Breast epithelium (tissue), 4 donors: ENCODE data around the gene EPC1. TPM values are rescaled to one million over a fixed set of nuclear protein-coding genes. Genes with fewer than 3 reads are reported as not detected.
A peak's percentile ranks its signal among the peaks of the same experiment; 100 is the strongest.

Experiments
- DNase-seq, 2 donors: peaks; one replicate each; pipeline ENCODE4 v3.0.0-alpha.2; 2019; ENCODE audit warnings: low spot score in 2 of 2
- H3K27ac ChIP-seq, 2 donors: fragments of 200-600 bp; sonication (generic) in 1 of 2; one replicate each; pipeline ENCODE4 v1.5.1; 2016 to 2019; ENCODE audit warnings: mild to moderate bottlenecking in 1 of 2
- H3K27me3 ChIP-seq, 2 donors: fragments of 200-600 bp; sonication (generic) in 1 of 2; one replicate each; pipeline versions ENCODE4 v1.5.1 to v1.6.0; 2017 to 2019; ENCODE audit warnings: control low read depth in 1 of 2, mild to moderate bottlenecking in 1 of 2
- H3K36me3 ChIP-seq: fragments of 200-600 bp; one replicate; pipeline ENCODE4 v1.5.1; 2019
- H3K4me1 ChIP-seq, 2 donors: fragments of 200-600 bp; sonication (generic); one replicate each; pipeline ENCODE4 v1.5.1; 2016 to 2019; ENCODE audit warnings: control low read depth in 1 of 2
- H3K4me3 ChIP-seq, 3 donors: fragments of 200-600 bp; sonication (generic); 1 replicate in 2 of 3; 2 replicates in 1 of 3; pipeline ENCODE4 v1.5.1; 2016 to 2019; ENCODE audit warnings: mild to moderate bottlenecking in 3 of 3, moderate library complexity in 2 of 3
- H3K9me3 ChIP-seq, 2 donors: fragments of 200-600 bp; sonication (generic) in 1 of 2; one replicate each; pipeline ENCODE4 v1.5.1; 2016 to 2019; ENCODE audit warnings: control low read depth in 1 of 2
- CTCF ChIP-seq, 3 donors: fragments of 450-650 bp; IDR thresholded peaks; one replicate each; pipeline ENCODE4 v1.5.1; 2016 to 2017; ENCODE audit warnings: antibody characterized with exemption in 3 of 3, mild to moderate bottlenecking in 3 of 3, moderate library complexity in 3 of 3
- POLR2A ChIP-seq: fragments of 450-650 bp; IDR thresholded peaks from one replicate; pipeline ENCODE4 v1.6.1; 2016; ENCODE audit warnings: antibody characterized with exemption, mild to moderate bottlenecking, moderate library complexity
- POLR2AphosphoS5 ChIP-seq, 3 donors: sonication (generic); formaldehyde crosslinking; IDR thresholded peaks; one replicate each; pipeline ENCODE4 v1.6.1; 2017; ENCODE audit warnings: antibody characterized with exemption in 3 of 3
- intact Hi-C: fragments of 100-400 bp; cut with DNase I; formaldehyde crosslinking; loops from one replicate; pipeline ENCODE4 v1.15.1; 2023; ENCODE audit warnings: low total_unique reads
- total RNA-seq, 3 donors: library from RNA; depleted of rRNA; stranded (reverse); fragments of >200 nt; gene quantifications; one replicate each; pipeline ENCODE4 v1.1.0, GENCODE V29; 2016

The EPC1 gene
- total RNA-seq, 3 donors from 2014 or later = 49.4 to 78.7 (median 60.0) TPM

GRCh38 chr10:32386623-32387260 is 39.8 kb upstream of the EPC1 start:
- TF ChIP-seq CTCF (IDR thresholded peaks at IDR 0.05) (no peak), POLR2A (no peak), POLR2AphosphoS5 (IDR thresholded peaks at IDR 0.05) (no peak)
- no peaks in the 10 kb centered on the region for H3K4me1 ChIP-seq
- no peaks in the 10 kb centered on the region for H3K27me3 ChIP-seq
- DNase-seq = no peak
- H3K27ac ChIP-seq = no peak overlapping the region
- H3K9me3 ChIP-seq = no peaks in the 10 kb centered on the region
- H3K36me3 ChIP-seq = no peaks in the 10 kb centered on the region
- intact Hi-C loops = no loop called here
- no peak overlapping the region for H3K4me3 ChIP-seq

GRCh38 chr10:32384171-32384570 is 37.2 kb upstream of the EPC1 start:
- no peak for DNase-seq
- H3K4me1 ChIP-seq = no peaks in the 10 kb centered on the region
- no peaks in the 10 kb centered on the region for H3K36me3 ChIP-seq
- TF ChIP-seq POLR2AphosphoS5 (IDR thresholded peaks at IDR 0.05) (no peak), POLR2A (no peak), CTCF (IDR thresholded peaks at IDR 0.05) (no peak)
- H3K4me3 ChIP-seq = no peak overlapping the region
- H3K9me3 ChIP-seq = no peaks in the 10 kb centered on the region
- no peaks in the 10 kb centered on the region for H3K27me3 ChIP-seq
- H3K27ac ChIP-seq = no peak overlapping the region
- intact Hi-C loops = no loop called here

- Histone ChIP-seq H3K9me3 (no peaks in the 10 kb centered on the region), H3K27me3 (no peaks in the 10 kb centered on the region), H3K4me3 (no peak overlapping the region), H3K36me3 (no peaks in the 10 kb centered on the region), H3K27ac (no peak overlapping the region), H3K4me1 (no peaks in the 10 kb centered on the region)
- DNase-seq = no peak
- intact Hi-C loops = no loop called here
- TF ChIP-seq POLR2A (no peak), POLR2AphosphoS5 (IDR thresholded peaks at IDR 0.05) (no peak), CTCF (IDR thresholded peaks at IDR 0.05) (no peak)
Observed at GRCh38 chr10:32381165-32381564, 34.2 kb upstream of the EPC1 start.

GRCh38 chr10:32379950-32380551 is 33.1 kb upstream of the EPC1 start:
- Histone ChIP-seq H3K27ac (peak overlapping the region in 1 of 2 donors; percentile 85), H3K27me3 (no peaks in the 10 kb centered on the region), H3K4me1 (no peaks in the 10 kb centered on the region), H3K9me3 (no peaks in the 10 kb centered on the region), H3K36me3 (no peaks in the 10 kb centered on the region), H3K4me3 (peak overlapping the region in 1 of 3 donors; percentile 73)
- no peak for DNase-seq
- no peak for TF ChIP-seq CTCF (IDR thresholded peaks at IDR 0.05)
- no peak for TF ChIP-seq POLR2AphosphoS5 (IDR thresholded peaks at IDR 0.05)
- TF ChIP-seq POLR2A = no peak
- intact Hi-C loops = no loop called here

GRCh38 chr10:32379318-32379949 is 32.5 kb upstream of the EPC1 start:
- no peaks in the 10 kb centered on the region for H3K4me1 ChIP-seq
- peak overlapping the region; percentile 85 to 90 for H3K27ac ChIP-seq
- H3K27me3 ChIP-seq = no peaks in the 10 kb centered on the region
- H3K9me3 ChIP-seq = no peaks in the 10 kb centered on the region
- peak overlapping the region; percentile 70 to 73 (median 71) for H3K4me3 ChIP-seq
- no peak for DNase-seq
- intact Hi-C loops = no loop called here
- TF ChIP-seq CTCF (IDR thresholded peaks at IDR 0.05) (no peak), POLR2A (no peak), POLR2AphosphoS5 (IDR thresholded peaks at IDR 0.05) (no peak)
- H3K36me3 ChIP-seq = no peaks in the 10 kb centered on the region
